Progenitor cell of endocrine pancreas (in vitro differentiated cells): ENCODE measurements around the gene MAG. TPM values are rescaled to one million over a fixed set of nuclear protein-coding genes. Genes with fewer than 3 reads are reported as not detected.

Source experiments
- DNase-seq: peaks from one replicate; pipeline ENCODE4 v3.0.0; 2021; ENCODE audit warnings: low spot score; ENCODE audit not compliant: unreplicated experiment
- H3K27ac Mint-ChIP-seq: 2 replicates; pipeline ENCODE4 v1.8.0; 2021; ENCODE audit warnings: mild to moderate bottlenecking, moderate library complexity, mixed read lengths
- H3K27me3 Mint-ChIP-seq: 2 replicates; pipeline ENCODE4 v1.8.0; 2021; ENCODE audit warnings: mixed read lengths
- H3K36me3 Mint-ChIP-seq: 2 replicates; pipeline ENCODE4 v1.8.0; 2022; ENCODE audit warnings: mixed read lengths; ENCODE audit not compliant: insufficient read depth
- H3K4me1 Mint-ChIP-seq: 2 replicates; pipeline ENCODE4 v1.8.0; 2021; ENCODE audit warnings: low read depth, mixed read lengths
- H3K4me3 Mint-ChIP-seq: 2 replicates; pipeline ENCODE4 v1.8.0; 2021; ENCODE audit warnings: low read depth, mild to moderate bottlenecking, moderate library complexity, mixed read lengths
- H3K9me3 Mint-ChIP-seq: 2 replicates; pipeline ENCODE4 v1.8.0; 2021; ENCODE audit warnings: low read depth, mixed read lengths
- CTCF ChIP-seq: fragments of 200-600 bp; sonication (generic); IDR thresholded peaks from one replicate; pipeline ENCODE4 v1.5.0; 2021; ENCODE audit warnings: antibody characterized with exemption, mild to moderate bottlenecking; ENCODE audit not compliant: unreplicated experiment
- total RNA-seq: library from RNA; stranded (reverse); gene quantifications from 2 replicates; pipeline ENCODE4 v1.2.1, GENCODE V29; 2021

The MAG gene
- total RNA-seq, 1 donor from 2014 or later: 1.4 TPM

- peak; percentile 98 for TF ChIP-seq CTCF
- Mint-ChIP-seq H3K36me3 (peaks cover 14% of the 10 kb centered on the region), H3K27me3 (no peaks in the 10 kb centered on the region), H3K9me3 (no peaks in the 10 kb centered on the region), H3K27ac (peak overlapping the region; percentile 82), H3K4me3 (peak overlapping the region; percentile 63), H3K4me1 (peaks cover 7% of the 10 kb centered on the region)
- peak; percentile 94 for DNase-seq
Measured at GRCh38 chr19:35269438-35270117, 22.4 kb upstream of the MAG start.

- no peak overlapping the region for H3K4me3 Mint-ChIP-seq
- H3K27ac Mint-ChIP-seq: no peak overlapping the region
- peaks cover 12% of the 10 kb centered on the region for H3K36me3 Mint-ChIP-seq
- no peak for DNase-seq
- H3K9me3 Mint-ChIP-seq: no peaks in the 10 kb centered on the region
- no peaks in the 10 kb centered on the region for H3K27me3 Mint-ChIP-seq
- H3K4me1 Mint-ChIP-seq: peaks cover 7% of the 10 kb centered on the region
- no peak for TF ChIP-seq CTCF
Measured at GRCh38 chr19:35270381-35270811, 21.6 kb upstream of the MAG start.

- no peak overlapping the region for H3K4me3 Mint-ChIP-seq
- peaks cover 18% of the 10 kb centered on the region for H3K36me3 Mint-ChIP-seq
- TF ChIP-seq CTCF: no peak
Measured at GRCh38 chr19:35271546-35271945, 20.4 kb upstream of the MAG start.

GRCh38 chr19:35272122-35272719 lies 19.7 kb upstream of the MAG start:
- no peak for TF ChIP-seq CTCF
- Mint-ChIP-seq H3K9me3 (no peaks in the 10 kb centered on the region), H3K4me3 (no peak overlapping the region), H3K27me3 (no peaks in the 10 kb centered on the region), H3K27ac (no peak overlapping the region), H3K4me1 (peaks cover 4% of the 10 kb centered on the region), H3K36me3 (peaks cover 20% of the 10 kb centered on the region)
- DNase-seq: no peak

More at GRCh38 chr19:35271546-35271945, 20.4 kb upstream of the MAG start:
- H3K27ac Mint-ChIP-seq: no peak overlapping the region
- no peaks in the 10 kb centered on the region for H3K27me3 Mint-ChIP-seq
- H3K9me3 Mint-ChIP-seq: no peaks in the 10 kb centered on the region
- peaks cover 4% of the 10 kb centered on the region for H3K4me1 Mint-ChIP-seq
- DNase-seq: no peak

GRCh38 chr19:35272954-35273649 lies 18.9 kb upstream of the MAG start:
- TF ChIP-seq CTCF: no peak
- Mint-ChIP-seq H3K36me3 (peaks cover 19% of the 10 kb centered on the region), H3K27ac (no peak overlapping the region), H3K4me3 (no peak overlapping the region), H3K9me3 (no peaks in the 10 kb centered on the region), H3K27me3 (no peaks in the 10 kb centered on the region), H3K4me1 (peaks cover 2% of the 10 kb centered on the region)
- DNase-seq: no peak
